ENCODE results near the gene PPP1R7. TPM values are rescaled to one million over a fixed set of nuclear protein-coding genes. Genes with fewer than 3 reads are reported as not detected.

The PPP1R7 gene
- total RNA-seq, 1 donor from 2014 or later, result 52.9 TPM

GRCh38 chr2:241141214-241141770, 9.0 kb upstream of the PPP1R7 start:
- no peaks in the 10 kb centered on the region for H3K9me3 Mint-ChIP-seq

GRCh38 chr2:241142063-241142462, 8.2 kb upstream of the PPP1R7 start:
- no peaks in the 10 kb centered on the region for H3K27me3 ChIP-seq
- H3K27ac ChIP-seq, result no peak overlapping the region
- no peak for DNase-seq (ENCODE audit: low spot score)
- no peaks in the 10 kb centered on the region for H3K4me1 ChIP-seq
- Mint-ChIP-seq H3K4me3 (no peak overlapping the region), H3K27ac (peak overlapping the region; percentile 39), H3K27me3 (ENCODE audit: insufficient read depth, low read depth) (peaks cover 3% of the 10 kb centered on the region), H3K4me1 (peaks cover 15% of the 10 kb centered on the region), H3K9me3 (no peaks in the 10 kb centered on the region), H3K36me3 (peaks cover 4% of the 10 kb centered on the region)
- H4K20me1 ChIP-seq (ENCODE audit: low read depth), result peaks cover 3% of the 10 kb centered on the region
- no peak overlapping the region for H3K4me3 ChIP-seq
- H3K79me2 ChIP-seq (ENCODE audit: low read depth), result peaks cover 14% of the 10 kb centered on the region
- H3K4me2 ChIP-seq, result no peak overlapping the region
- no peaks in the 10 kb centered on the region for H3K9me3 ChIP-seq (ENCODE audit: low read depth)
- H3F3A ChIP-seq (ENCODE audit: low read depth), result no peaks in the 10 kb centered on the region
- no peak overlapping the region for H3K9ac ChIP-seq
- TF ChIP-seq EZH2 (IDR thresholded peaks at IDR 0.05) (no peak), EZH2phosphoT487 (IDR thresholded peaks at IDR 0.05) (no peak), CTCF (IDR thresholded peaks at IDR 0.05) (no peak)
- no peak overlapping the region for H2AFZ ChIP-seq (replicated peaks)
- no peaks in the 10 kb centered on the region for H3K36me3 ChIP-seq

More at GRCh38 chr2:241141214-241141770, 9.0 kb upstream of the PPP1R7 start:
- Histone ChIP-seq H3K9me3 (ENCODE audit: low read depth) (no peaks in the 10 kb centered on the region), H3K4me1 (no peaks in the 10 kb centered on the region), H3K9ac (no peak overlapping the region), H3K4me3 (no peak overlapping the region), H2AFZ (replicated peaks) (no peak overlapping the region), H3K36me3 (no peaks in the 10 kb centered on the region), H4K20me1 (ENCODE audit: low read depth) (peaks cover 3% of the 10 kb centered on the region), H3K27ac (no peak overlapping the region), H3K27me3 (no peaks in the 10 kb centered on the region), H3K79me2 (ENCODE audit: low read depth) (peaks cover 6% of the 10 kb centered on the region), H3K4me2 (no peak overlapping the region), H3F3A (ENCODE audit: low read depth) (no peaks in the 10 kb centered on the region)
- no peak overlapping the region for H3K4me3 Mint-ChIP-seq
- no peak overlapping the region for H3K27ac Mint-ChIP-seq
- no peaks in the 10 kb centered on the region for H3K27me3 Mint-ChIP-seq (ENCODE audit: insufficient read depth, low read depth)
- no peak for TF ChIP-seq EZH2 (IDR thresholded peaks at IDR 0.05)
- TF ChIP-seq CTCF (IDR thresholded peaks at IDR 0.05), result no peak
- no peak for TF ChIP-seq EZH2phosphoT487 (IDR thresholded peaks at IDR 0.05)
- H3K4me1 Mint-ChIP-seq, result peaks cover 15% of the 10 kb centered on the region
- H3K36me3 Mint-ChIP-seq, result peaks cover 4% of the 10 kb centered on the region
- DNase-seq (ENCODE audit: low spot score), result no peak

- no peak for DNase-seq (ENCODE audit: low spot score)
- no peak overlapping the region for H3K9ac ChIP-seq
- no peaks in the 10 kb centered on the region for H3F3A ChIP-seq (ENCODE audit: low read depth)
- H3K4me1 ChIP-seq, result no peaks in the 10 kb centered on the region
- H3K27me3 Mint-ChIP-seq (ENCODE audit: insufficient read depth, low read depth), result peaks cover 3% of the 10 kb centered on the region
- peaks cover 4% of the 10 kb centered on the region for H4K20me1 ChIP-seq (ENCODE audit: low read depth)
- H3K36me3 ChIP-seq, result no peaks in the 10 kb centered on the region
- peak overlapping the region; percentile 39 for H3K27ac Mint-ChIP-seq
- peaks cover 19% of the 10 kb centered on the region for H3K79me2 ChIP-seq (ENCODE audit: low read depth)
- no peaks in the 10 kb centered on the region for H3K27me3 ChIP-seq
- H3K4me3 Mint-ChIP-seq, result no peak overlapping the region
- H3K4me3 ChIP-seq, result no peak overlapping the region
- TF ChIP-seq EZH2phosphoT487 (IDR thresholded peaks at IDR 0.05), result no peak
- TF ChIP-seq EZH2 (IDR thresholded peaks at IDR 0.05), result no peak
- no peak for TF ChIP-seq CTCF (IDR thresholded peaks at IDR 0.05)
- H3K9me3 ChIP-seq (ENCODE audit: low read depth), result no peaks in the 10 kb centered on the region
- no peak overlapping the region for H3K27ac ChIP-seq
- H2AFZ ChIP-seq (replicated peaks), result no peak overlapping the region
- H3K4me2 ChIP-seq, result no peak overlapping the region
- peaks cover 16% of the 10 kb centered on the region for H3K4me1 Mint-ChIP-seq
- no peaks in the 10 kb centered on the region for H3K9me3 Mint-ChIP-seq
- peaks cover 4% of the 10 kb centered on the region for H3K36me3 Mint-ChIP-seq
Observed at GRCh38 chr2:241142593-241142992, 7.7 kb upstream of the PPP1R7 start.

All from neural progenitor cell (in vitro differentiated cells).